NCI-H128 (cell line): ENCODE data around the gene SNORC.
"Not testable (repeated sequence)": the region's sequence is repeated elsewhere in the genome, so short reads cannot be mapped to it uniquely, and the experiment has no call there.

ENCODE experiments used
- DNase-seq: peaks from one replicate; lab custom pipeline; 2025; ENCODE audit not compliant: unreplicated experiment; lab: John Stamatoyannopoulos, UW

Gene SNORC

DNA sequence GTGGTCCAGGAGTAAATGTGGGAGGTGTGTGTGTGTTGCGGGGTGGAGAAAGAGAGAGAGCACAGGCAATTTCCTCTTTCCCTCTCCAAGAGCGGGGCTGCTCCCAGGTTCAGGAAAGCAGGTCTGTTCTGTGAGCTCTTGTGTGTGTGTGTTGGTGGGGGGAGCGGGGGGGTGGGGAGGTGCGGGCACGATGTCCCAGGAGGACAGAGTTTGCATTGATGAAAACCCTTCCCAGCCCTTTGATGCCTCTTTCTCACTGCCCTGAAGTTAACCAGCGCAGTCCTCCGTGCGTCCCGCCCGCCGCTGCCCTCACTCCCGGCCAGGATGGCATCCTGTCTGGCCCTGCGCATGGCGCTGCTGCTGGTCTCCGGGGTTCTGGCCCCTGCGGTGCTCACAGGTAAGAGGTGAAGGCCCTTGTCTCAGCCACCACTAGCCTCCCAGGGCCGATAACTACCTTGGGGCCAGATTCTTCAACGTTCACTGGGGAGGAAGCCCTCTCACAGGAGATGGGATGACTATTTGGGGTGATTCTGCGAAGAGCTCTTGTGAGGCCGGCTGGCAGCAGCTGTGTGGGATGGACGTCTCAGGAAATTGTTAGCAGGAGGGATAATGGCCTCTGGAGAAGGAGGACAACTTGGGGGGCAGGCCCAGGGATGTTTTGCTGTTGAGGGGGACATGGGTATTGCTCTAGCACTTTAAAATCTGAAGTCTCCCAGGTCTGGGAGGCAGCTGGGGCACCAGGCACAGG, at the start of gene SNORC:
TSS of gene SNORC (plus strand) at position 247 of the 748 bp plus-strand sequence. CDS start at position 325, 78 bp downstream.
- DNase-seq, result no peak

DNA sequence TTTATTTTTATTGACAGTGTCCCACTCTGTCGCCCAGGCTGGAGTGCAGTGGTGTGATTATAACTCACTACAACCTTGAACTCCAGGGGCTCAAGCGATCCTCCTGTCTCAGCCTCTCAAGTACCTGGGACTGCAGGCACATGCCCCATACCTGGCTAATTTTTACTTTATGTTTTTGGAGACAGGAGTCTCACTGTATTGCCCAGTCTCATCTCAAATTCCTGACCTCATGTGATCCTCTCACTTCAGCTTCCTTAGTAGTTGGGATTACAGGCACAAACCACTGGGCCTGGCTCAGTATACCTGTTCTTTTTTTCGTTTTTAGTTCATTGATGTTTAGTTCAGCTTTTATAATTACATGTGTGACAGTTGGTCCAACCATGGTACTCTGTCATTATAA, 40.1 kb upstream of the SNORC start:
- DNase-seq, result no peak

GRCh38 chr2:232831496-232831895, 38.6 kb upstream of the SNORC start:
- DNase-seq, result no peak

- no peak for DNase-seq
These were observed 36.2 kb upstream of the SNORC start for GRCh38 chr2:232833830-232834229.

GRCh38 chr2:232835687-232836208, 34.3 kb upstream of the SNORC start:
- DNase-seq, result no peak

GRCh38 chr2:232836934-232837333, 33.1 kb upstream of the SNORC start:
- DNase-seq, result no peak

GRCh38 chr2:232838406-232838874, 31.6 kb upstream of the SNORC start:
- no peak for DNase-seq

GRCh38 chr2:232839411-232840079, 30.5 kb upstream of the SNORC start:
- no peak for DNase-seq

DNA sequence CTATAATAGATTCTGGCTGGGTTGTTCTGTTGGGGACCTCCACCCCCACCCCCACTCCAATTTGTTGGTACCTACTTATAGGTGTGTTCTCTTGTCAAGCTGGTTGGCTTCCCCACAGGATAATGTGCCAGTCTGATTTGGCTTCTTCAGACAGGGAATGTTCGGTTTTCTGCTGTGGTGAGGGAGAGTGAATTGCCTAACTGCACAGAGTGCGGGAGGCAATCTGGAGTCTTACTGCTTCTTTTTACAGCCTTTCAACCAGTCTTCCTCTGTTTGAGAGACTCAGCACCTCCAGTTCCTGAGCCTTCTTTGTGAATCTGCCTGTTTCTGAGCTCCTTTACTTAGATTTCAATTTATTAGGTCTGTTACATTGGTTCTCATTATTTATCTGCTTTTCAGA, 27.4 kb upstream of the SNORC start:
- no peak for DNase-seq

DNA sequence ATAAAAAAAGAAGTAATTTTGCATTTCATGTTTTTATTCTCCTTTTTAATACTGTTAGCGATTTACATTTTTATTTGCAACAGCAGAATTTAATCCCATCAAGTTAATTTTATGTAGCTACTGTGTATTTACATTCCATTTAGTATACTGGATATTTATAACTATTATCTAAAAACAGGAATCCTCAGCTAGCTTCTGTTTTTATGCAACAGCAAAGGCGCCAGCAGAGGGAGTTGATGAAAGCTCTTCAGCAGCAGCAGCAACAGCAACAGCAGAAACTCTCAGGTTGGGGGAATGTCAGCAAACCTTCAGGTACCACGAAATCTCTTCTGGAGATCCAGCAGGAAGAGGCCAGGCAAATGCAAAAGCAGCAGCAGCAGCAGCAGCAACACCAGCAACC, 26.2 kb upstream of the SNORC start:
- DNase-seq, result no peak

- no peak for DNase-seq
These were observed 24.0 kb upstream of the SNORC start for GRCh38 chr2:232846055-232846454.

DNA sequence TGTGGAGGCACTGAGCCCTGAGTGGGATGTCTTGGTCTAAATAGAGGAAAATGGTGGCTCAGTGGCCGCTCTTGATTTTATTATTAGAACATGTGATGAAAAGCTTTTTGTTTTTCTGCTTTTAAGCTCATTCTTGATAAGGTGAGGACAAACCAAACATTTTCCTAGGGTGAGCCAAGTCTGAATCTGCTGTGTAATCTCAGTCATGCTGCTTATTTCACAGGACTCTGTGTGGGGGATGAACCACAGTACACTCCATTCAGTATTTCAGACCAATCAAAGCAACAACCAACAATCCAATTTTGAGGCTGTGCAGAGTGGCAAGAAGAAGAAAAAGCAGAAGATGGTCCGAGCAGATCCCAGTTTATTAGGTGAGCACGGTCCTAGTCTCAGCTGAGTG, 20.0 kb upstream of the SNORC start:
- no peak for DNase-seq

GRCh38 chr2:232852081-232852480, 18.0 kb upstream of the SNORC start:
- not testable (repeated sequence) for DNase-seq

DNA sequence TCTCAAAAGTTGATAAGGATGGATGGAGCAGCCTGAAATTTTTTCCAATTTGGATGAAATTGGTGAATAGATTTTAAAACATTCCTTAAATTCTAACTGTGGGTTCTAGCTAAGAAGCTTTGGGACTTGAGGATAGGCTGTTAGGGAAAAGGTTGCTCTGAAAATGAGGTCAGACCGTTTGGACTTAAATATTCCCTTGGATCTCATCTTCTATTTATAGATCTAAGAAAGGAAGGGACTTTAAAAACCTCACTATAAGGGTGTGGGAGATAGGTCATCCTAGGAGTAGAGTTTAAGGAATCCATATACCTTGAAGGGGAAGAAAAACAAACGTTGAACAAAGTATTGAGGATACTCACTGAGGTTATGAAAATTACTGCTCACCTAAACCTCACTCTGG, 17.4 kb upstream of the SNORC start:
- no peak for DNase-seq

DNA sequence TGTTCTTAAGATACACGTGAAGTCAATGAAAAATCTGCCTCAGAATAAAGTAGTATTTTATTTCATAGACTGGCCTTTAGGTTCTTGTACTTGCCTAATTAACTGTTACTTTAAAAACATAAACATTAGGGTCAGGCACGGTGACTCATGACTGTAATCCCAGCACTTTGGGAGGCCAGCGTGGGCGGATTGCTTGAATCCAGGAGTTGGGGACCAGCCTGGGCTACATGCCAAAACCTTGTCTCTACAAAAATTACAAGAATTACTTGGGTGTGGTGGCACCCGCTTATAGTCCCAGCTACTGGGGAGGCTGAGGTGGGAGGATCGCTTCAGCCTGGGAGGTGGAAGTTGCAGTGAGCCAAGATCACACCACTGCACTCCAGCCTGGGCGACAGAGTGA, 16.0 kb upstream of the SNORC start:
- DNase-seq, result no peak

GRCh38 chr2:232857158-232857563, 12.9 kb upstream of the SNORC start:
- no peak for DNase-seq

GRCh38 chr2:232859385-232859916, 10.6 kb upstream of the SNORC start:
- no peak for DNase-seq

- DNase-seq, result no peak
These were observed 9.3 kb upstream of the SNORC start for GRCh38 chr2:232860593-232861241.

GRCh38 chr2:232861353-232861752, 8.7 kb upstream of the SNORC start:
- no peak for DNase-seq

DNA sequence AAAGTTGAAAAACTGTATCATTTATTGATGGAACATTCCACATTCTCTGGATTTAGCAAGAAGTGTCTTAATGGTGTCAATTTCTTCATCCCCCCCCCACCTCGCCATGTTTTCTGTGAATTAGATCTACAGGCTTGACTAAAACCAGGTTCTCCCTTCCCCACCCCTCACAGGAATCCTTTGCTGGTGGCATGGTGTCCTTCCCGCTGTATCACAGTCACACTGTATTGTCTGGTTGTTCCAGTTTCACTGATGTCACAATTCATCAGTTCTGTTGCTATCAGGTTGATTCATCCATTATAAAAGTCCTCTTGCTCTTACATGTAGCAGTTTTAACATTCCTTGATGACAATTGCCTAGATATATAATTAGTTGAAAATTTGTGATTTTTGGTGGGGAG, 6.1 kb upstream of the SNORC start:
- no peak for DNase-seq

- DNase-seq, result no peak
These were observed 4.9 kb upstream of the SNORC start for GRCh38 chr2:232865165-232865564.

GRCh38 chr2:232866104-232866503, 4.0 kb upstream of the SNORC start:
- DNase-seq, result no peak
